Stimulated activated CD4-positive, alpha-beta T cell treated with anti-CD3 and anti-CD28 coated beads, Interleukin-1b, Interleukin-23, amount 100 ng/mL, for 24 hours (primary cell): ENCODE data around the gene OR5A1.
"Not testable (repeated sequence)": the region's sequence is repeated elsewhere in the genome, so short reads cannot be mapped to it uniquely, and the experiment has no call there.

Experiments
- DNase-seq, 4 experiments: peaks; one replicate each; pipeline ENCODE4 v3.0.0-alpha.2; 2020; ENCODE audit warnings: low read depth in 4 of 4, low spot score in 1 of 4

The OR5A1 gene

GRCh38 chr11:59436169-59436568, at the start of gene OR5A1:
Gene OR5A1 (plus strand): TSS chr11:59436469. CDS start chr11:59443169, 6,700 bp downstream.
- no peak for DNase-seq

GRCh38 chr11:59394186-59394585, 42.1 kb upstream of the OR5A1 start:
- DNase-seq: no peak

DNA sequence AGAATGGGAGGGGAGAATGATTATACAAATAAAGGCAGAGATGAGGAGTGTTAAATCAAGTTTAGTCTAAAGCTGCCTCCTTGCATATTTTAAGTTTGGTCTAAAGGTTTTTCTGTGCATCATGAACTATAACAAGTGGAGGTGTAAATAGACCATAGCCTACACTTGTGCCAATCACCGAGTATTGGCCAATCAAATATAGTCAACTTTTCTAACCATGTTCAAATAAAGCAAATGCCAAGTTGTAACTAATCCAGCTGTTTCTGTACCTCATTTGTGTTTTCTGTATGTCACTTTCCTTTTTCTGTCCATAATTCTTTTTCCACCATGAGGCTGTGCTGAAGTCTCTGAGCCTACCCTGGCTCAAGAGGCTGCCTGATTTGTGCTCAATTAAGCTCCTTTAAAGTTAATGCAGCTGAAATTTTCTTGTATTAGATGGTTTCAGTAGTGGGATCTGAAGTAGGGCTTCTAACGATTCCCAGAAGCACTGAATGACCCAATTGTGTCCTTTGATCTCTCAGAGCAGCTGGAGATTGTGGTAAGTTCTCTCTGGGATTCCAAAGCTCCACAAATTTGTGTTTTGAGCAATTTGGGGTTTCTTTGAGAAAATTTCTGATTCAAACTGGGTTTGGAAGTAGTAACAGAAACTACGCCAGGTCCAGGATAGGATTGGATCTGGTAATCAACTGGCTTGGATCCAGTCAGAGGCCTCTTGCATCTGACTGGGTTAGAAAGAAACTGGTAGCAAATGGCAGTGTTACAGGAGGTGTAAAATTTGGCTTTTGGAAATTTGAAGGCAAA, 35.6 kb upstream of the OR5A1 start:
- no peak for DNase-seq

GRCh38 chr11:59401262-59401552, 35.1 kb upstream of the OR5A1 start:
- DNase-seq: no peak

DNA sequence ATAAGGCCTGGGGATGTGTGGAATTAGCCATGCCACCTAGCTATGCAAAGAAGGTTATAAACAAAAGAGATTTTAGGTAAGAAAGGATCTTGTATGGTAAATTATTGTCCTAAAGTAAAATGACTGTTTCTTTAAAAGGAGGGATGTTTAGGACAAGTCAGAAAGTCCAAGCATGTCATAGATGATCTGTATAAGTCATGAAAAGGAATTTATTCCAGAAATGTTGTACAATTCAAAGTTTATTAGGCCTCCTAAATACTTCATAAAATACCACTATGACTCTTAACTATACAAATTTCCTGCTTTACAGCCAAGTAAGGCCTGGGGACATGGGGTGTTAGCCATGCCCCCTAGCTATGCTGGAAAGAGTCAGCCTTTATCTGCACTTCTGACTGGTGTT, 32.7 kb upstream of the OR5A1 start:
- DNase-seq: no peak

DNA sequence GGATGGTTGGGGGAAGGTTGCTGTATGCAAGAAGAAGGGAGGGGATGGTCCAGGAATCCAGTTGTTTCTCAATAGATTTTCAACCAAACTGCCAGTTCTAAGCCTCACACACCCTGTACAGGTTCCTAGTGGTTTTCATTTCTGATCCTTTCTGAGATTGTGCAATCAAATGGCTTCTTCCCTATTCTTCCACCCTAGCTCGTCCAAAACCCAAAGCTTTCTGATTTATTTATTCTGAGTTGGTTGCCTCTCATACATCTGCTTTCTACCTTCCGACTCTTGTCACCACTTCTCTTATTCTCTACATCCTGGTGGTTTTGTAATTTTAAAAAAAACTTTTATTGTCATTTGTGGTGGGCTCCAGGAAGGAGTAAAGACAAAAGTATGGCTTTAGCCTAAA, 22.6 kb upstream of the OR5A1 start:
- DNase-seq: no peak

- DNase-seq: no peak
Observed at GRCh38 chr11:59415111-59415510, 21.2 kb upstream of the OR5A1 start.

GRCh38 chr11:59416613-59417012, 19.7 kb upstream of the OR5A1 start:
- DNase-seq: no peak

GRCh38 chr11:59417023-59417422, 19.2 kb upstream of the OR5A1 start:
- DNase-seq: no peak

GRCh38 chr11:59418156-59418555, 18.1 kb upstream of the OR5A1 start:
- DNase-seq: no peak

- no peak for DNase-seq
Observed at GRCh38 chr11:59423835-59424234, 12.4 kb upstream of the OR5A1 start.

- no peak for DNase-seq
Observed at GRCh38 chr11:59425131-59425530, 11.1 kb upstream of the OR5A1 start.

DNA sequence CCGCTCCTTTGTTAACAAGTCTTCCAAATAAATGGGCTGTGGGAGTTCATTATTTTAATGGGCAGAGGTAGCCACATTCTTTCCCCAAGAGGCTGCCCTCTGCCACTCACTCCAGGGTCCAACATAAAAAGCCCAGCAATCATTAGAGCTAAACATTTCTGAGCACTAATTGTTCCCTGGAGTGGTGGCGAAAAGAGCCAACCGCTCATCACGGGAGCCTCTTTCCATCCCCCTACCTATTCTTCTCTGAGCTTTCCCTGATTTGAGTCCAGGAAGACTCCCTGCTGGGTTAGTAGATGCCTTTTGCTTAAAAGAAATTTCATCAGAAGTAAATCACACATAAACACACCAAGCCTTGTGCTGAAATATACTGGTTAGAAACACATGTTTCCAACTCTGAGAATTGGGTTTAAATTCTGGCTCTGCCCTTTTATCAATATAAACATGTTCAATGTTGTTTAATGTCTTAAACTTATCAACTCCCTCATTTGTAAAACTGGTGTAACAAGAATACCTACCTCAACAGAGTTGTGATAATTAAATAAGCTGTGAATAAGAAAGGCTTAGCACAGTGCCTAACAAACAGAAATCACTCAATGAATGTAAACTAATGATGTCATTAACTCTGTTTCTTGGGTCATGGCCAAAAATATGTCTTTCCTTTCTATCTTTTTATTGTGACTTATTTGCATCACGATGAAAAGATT, 9.8 kb upstream of the OR5A1 start, which contains the start of gene OR5A2:
Gene OR5A2, minus strand, starts transcription at position 53 of the 707 bp plus-strand sequence. CDS start 3,460 bp downstream, outside the sequence.
- no peak for DNase-seq

DNA sequence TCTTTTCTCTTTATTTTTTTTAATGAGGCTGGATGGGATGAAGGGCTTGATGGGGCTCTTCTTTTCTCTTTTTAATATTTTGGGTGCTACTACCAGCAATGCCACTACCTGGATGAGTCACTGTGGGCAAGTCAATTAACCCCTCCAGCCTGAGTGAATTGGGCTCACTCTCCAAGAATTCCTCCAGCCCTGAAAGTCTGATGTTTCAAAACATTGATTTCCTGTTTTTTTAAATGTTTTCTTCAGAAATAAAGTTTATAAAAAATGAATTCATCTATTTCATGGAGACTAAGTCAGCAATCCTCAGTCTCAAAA, 9.2 kb upstream of the OR5A1 start:
- DNase-seq: no peak

GRCh38 chr11:59429924-59430516, 6.2 kb upstream of the OR5A1 start:
- peak; percentile 3 to 35 (median 22) for DNase-seq

- DNase-seq: no peak
Observed at GRCh38 chr11:59437770-59438169, 1.5 kb downstream of the OR5A1 start.

DNA sequence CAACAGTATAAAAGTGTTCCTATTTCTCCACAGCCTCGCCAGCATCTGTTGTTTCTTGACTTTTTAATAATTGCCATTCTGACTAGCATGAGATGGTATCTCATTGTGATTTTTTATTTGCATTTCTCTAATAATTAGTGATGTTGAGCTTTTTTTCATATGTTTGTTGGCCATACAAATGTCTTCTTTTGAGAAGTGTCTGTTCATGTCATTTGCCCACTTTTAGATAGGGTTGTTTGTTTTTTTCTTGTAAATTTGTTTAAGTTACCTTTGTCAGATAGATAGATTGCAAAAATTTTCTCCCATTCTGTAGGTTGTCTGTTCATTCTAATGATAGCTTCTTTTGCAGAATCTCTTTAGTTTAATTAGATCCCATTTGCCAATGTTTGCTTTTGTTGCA, 9.4 kb downstream of the OR5A1 start:
- DNase-seq: not testable (repeated sequence)

DNA sequence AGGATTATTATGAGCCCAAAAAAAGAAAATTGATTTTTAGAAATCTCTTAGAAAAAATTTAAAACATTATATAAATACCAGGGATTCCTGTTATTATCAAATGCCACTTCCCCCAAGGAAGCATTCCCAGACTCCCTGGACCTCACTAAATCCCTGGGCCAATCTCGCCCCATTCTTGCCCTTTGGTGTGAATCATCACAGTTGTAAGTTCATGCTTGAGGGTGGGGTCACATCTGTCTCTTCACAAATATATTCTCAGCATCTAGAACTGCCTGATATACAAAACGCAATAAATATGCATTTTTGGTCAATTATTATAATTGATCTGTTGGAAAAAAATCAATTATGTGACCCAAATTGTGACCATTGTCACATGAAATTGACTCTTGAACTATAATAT, 12.2 kb downstream of the OR5A1 start:
- DNase-seq: no peak

GRCh38 chr11:59456661-59457060, 20.4 kb downstream of the OR5A1 start, which contains the start of gene OR4D6:
Gene OR4D6 (plus strand): TSS chr11:59456961. CDS start chr11:59456961, 0 bp downstream.
- DNase-seq: no peak

DNA sequence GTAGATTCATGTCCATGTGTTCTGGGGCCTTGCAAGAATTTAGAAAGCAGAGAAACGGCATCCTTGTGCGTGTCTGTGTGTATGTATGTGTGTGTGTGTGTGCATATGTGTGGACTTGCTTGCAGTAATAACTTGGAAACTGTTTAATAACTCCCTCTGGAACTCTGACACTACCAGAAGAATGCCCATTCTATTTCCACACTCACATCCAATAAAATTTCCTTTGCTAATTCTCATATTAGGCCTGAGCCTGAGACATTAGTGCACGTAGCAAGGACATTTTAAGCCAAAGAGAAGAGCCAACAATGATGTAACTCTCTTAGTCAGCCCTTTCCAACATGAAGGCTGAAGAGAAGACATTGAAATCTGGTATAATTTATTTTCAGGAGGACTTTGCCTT, 23.6 kb downstream of the OR5A1 start:
- DNase-seq: no peak

- no peak for DNase-seq
Observed at GRCh38 chr11:59463190-59463641, 26.9 kb downstream of the OR5A1 start.

DNA sequence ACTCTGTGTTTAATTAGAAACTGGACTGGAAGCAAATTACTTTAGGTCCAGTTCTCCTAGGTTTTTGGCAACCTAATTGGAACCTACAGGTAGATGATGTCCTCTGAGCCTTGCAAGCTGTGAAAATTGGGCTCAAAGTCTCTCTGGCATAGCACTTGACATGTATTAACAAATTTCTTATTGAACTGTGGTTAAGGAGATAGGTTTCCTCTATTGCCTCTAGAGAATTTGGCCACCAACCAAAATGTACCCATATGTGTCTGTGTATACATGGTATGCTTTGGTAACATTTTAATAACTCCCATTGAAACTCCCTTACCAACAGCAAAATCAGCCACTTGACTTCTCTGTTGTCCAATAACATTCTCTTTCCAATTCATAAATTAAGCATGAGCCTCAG, 36.7 kb downstream of the OR5A1 start, which contains the start of gene OR4D10:
Gene OR4D10, plus strand, starts transcription at position 301 of the 400 bp plus-strand sequence. CDS start 4,115 bp downstream, outside the sequence.
- DNase-seq: no peak
